IPS-20b (cell line): ENCODE results near the gene RHOB.
"Not testable (repeated sequence)": the region's sequence is repeated elsewhere in the genome, so short reads cannot be mapped to it uniquely, and the experiment has no call there.

Experiments used
- H3K27ac ChIP-seq: one replicate; pipeline ENCODE4 v1.5.1; 2013; ENCODE audit warnings: low read length
- H3K27me3 ChIP-seq: 2 replicates; pipeline ENCODE4 v1.6.1; 2013; ENCODE audit warnings: mild to moderate bottlenecking, low read length, inconsistent platforms; ENCODE audit not compliant: insufficient read depth
- H3K36me3 ChIP-seq: 2 replicates; pipeline ENCODE4 v1.6.1; 2013; ENCODE audit warnings: low read depth, mild to moderate bottlenecking, inconsistent platforms, low read length, moderate library complexity; ENCODE audit not compliant: insufficient read depth
- H3K4me1 ChIP-seq: 2 replicates; pipeline ENCODE4 v1.6.1; 2013; ENCODE audit warnings: mild to moderate bottlenecking, control low read depth, inconsistent platforms, low read length, moderate library complexity; ENCODE audit not compliant: insufficient read depth
- H3K4me3 ChIP-seq: 2 replicates; pipeline ENCODE4 v1.5.1; 2013; ENCODE audit warnings: mild to moderate bottlenecking, low read length, inconsistent platforms
- H3K9ac ChIP-seq: 2 replicates; pipeline ENCODE4 v1.6.1; 2013; ENCODE audit warnings: low read depth, mild to moderate bottlenecking, inconsistent platforms, low read length, moderate library complexity
- H3K9me3 ChIP-seq: 2 replicates; pipeline ENCODE4 v1.6.1; 2013; ENCODE audit warnings: mild to moderate bottlenecking, low read depth, low read length, inconsistent platforms; ENCODE audit not compliant: insufficient read depth

RHOB gene

DNA sequence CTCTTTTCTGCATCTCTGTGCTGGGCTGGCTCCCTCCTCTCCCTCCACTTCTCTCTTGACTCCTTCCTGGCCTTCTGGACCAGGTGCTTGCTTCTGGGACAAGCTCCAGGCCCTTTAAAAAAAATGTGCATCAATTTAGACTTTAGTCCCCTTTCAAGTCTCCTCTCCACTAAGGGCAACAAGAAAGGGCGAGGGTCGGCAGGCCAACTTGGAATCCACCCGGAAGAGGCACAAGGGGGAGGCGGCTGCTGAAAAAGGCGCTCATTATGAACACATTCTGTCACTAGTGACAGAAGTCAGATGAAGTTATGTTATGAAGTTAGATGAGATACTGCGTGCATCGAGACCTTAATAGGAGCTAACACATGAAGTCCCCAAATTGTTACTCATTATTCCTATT, 13.6 kb upstream of the RHOB start:
- Histone ChIP-seq H3K36me3 (no peaks in the 10 kb centered on the region), H3K27me3 (no peaks in the 10 kb centered on the region), H3K9ac (no peak overlapping the region), H3K9me3 (no peaks in the 10 kb centered on the region), H3K4me1 (no peaks in the 10 kb centered on the region), H3K27ac (no peak overlapping the region), H3K4me3 (no peak overlapping the region)

DNA sequence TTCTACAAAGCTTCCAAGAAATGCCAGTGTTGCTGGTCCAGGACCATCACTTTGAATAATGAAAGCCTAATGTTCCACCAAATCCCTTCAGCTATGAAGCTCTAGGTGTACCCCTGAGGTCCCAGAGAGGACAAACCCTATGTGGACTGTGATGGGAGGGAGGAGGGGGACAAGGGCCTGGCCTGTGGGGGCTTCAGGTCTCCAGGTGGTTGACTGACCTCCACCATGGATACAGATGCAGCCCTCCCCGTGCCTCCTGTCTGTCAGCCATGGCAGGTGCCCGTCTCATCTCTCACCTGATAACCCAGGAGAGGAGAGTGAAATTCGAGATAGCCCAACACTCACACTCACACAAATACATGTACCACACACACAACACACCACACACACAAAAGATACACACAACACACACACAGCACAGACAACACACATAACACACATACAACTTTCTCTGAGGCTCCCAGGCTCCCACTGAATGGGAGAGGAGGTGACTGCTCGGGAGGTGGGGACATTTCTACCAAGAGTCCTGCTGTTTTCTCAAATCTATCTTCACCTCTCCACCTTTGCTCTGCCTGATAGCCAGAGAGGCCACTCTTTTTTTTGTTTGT, 12.8 kb upstream of the RHOB start:
- Histone ChIP-seq H3K4me3 (no peak overlapping the region), H3K9ac (no peak overlapping the region), H3K4me1 (no peaks in the 10 kb centered on the region), H3K9me3 (no peaks in the 10 kb centered on the region), H3K27me3 (no peaks in the 10 kb centered on the region), H3K27ac (no peak overlapping the region), H3K36me3 (no peaks in the 10 kb centered on the region)

DNA sequence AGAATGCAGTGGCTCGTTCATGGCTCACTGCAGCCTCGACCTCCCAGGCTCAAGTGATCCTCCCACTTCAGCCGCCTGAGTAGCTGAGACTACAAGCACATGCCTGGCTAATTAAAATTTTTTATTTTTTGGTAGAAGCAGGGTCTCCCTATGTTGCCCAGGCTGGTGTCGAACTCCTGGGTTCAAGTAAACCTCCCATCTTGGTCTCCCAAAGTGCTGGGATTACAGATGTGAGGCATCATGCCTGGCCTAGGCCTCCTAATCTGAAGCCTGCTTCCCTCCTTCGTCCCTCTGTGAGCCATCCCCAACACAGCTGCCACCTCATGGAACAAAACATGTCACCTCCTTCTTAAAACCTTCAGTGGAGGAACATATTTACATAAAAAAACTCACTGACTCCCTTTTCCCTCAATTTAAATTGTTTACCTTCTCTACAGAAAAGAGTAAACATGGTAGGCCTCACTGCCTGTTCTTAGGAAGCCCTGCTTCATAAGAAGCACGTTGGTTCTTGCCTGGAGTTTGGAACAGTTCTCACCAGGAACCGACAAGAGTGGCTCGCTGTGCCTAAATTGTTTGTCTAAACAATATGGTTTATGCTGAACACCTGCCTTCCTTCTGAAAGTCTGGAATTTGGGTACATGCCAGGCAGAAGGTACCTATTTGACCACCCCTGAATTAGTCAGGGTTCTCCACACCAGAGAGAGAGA, 12.1 kb upstream of the RHOB start:
- Histone ChIP-seq H3K27ac (no peak overlapping the region), H3K36me3 (no peaks in the 10 kb centered on the region)

DNA sequence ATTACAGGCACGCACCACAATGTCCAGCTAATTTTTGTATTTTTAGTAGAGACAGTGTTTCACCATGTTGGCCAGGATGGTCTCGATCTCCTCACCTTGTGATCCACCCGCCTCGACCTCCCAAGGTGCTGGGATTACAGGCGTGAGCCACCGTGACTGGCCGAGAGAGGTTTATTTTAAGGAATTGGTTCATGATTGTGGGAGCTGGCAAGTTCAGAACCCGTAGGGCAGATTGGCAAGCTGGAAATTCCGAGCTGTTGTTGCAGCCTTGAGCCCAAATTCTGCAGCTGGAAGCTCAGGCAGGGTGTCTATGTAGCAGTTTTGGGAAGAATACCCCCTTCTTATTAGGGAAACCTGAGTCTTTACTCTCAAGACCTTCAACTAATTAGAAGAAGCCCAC, 11.4 kb upstream of the RHOB start:
- not testable (repeated sequence) for H3K4me1 ChIP-seq, H3K9me3 ChIP-seq, H3K27me3 ChIP-seq, H3K4me3 ChIP-seq, H3K9ac ChIP-seq, H3K36me3 ChIP-seq, H3K27ac ChIP-seq

More for the DNA sequence above, 12.1 kb upstream of the RHOB start:
- Histone ChIP-seq H3K9me3 (no peaks in the 10 kb centered on the region), H3K27me3 (no peaks in the 10 kb centered on the region), H3K4me3 (no peak overlapping the region), H3K9ac (no peak overlapping the region), H3K4me1 (no peaks in the 10 kb centered on the region)

DNA sequence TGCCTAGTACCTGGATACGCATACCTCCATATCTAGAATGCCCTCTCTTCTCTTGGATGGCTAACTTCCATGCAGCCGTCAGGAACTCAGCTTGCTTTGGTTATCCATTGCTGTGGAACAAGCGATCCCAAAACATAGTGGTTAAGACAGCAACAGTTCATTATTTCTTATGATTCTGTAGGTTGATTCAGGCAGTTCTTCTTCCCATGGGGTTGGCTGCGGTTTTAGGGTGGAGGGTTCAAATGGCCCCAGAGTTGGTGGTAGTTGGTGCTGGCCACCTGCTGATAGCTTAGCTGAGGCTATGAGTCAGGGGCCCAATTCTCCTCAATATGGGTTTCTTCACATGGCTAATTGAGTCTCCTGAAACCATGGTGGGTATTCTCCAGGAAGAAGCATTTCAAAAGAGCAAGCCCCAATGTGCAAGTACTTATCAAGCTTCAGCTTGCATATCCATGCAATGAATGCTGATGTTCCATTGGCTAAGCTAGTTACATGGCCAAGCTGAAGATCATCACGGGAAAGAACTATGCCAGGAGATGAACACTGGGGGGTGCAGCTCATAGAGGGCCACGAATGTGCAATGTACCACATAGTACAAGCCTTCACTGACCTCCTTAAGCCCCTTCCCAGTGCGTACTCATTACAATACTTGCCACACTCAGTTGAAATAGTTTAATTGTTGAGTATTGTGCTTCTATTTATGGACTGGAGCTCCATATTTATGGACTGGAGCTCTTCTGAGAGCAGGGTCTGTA, 10.0 kb upstream of the RHOB start:
- Histone ChIP-seq H3K36me3 (no peaks in the 10 kb centered on the region), H3K9ac (no peak overlapping the region), H3K4me1 (no peaks in the 10 kb centered on the region), H3K27me3 (no peaks in the 10 kb centered on the region), H3K4me3 (no peak overlapping the region), H3K9me3 (no peaks in the 10 kb centered on the region), H3K27ac (no peak overlapping the region)

DNA sequence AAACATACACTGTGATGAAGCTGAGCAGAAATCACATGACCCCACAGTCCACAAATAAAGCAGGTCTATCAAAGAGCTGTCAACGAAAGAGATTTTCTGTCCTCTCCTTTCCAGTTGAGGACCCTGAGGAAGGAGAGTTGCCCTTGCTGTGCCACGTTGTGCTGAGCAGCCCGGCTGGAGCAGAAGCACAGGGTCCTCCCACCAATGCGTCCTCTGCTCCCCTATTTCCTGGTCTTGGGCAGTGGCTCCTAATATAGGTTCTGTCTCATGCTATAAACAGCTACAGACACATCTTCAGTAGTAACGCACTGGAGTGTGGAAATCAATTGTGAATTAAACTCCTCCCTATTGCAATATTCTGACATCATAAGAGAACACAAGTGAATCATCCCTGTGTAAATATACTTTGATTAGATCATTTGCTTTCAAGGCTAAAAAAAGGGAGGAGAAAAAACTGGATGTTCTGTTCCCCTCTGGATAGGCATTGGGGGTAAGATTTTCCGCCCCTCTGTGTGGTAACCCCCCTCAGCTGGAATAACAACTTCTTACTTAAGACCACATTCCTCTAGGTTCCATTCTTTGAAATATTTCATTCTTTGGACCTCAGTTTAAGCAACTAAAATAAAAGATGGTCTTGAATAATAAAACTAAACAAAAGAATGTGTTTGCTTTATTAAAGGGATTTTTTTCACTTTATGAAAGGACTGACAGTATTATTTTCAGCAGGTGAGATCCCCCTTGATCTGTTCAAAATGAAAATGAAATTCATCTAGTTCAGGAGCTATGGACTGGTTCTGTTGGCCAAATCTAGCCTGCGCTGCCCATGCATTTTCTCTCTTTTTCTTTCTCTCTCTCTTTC, 8.3 kb upstream of the RHOB start:
- Histone ChIP-seq H3K27ac (no peak overlapping the region), H3K9ac (no peak overlapping the region), H3K9me3 (no peaks in the 10 kb centered on the region), H3K27me3 (no peaks in the 10 kb centered on the region), H3K36me3 (no peaks in the 10 kb centered on the region), H3K4me1 (no peaks in the 10 kb centered on the region), H3K4me3 (no peak overlapping the region)

DNA sequence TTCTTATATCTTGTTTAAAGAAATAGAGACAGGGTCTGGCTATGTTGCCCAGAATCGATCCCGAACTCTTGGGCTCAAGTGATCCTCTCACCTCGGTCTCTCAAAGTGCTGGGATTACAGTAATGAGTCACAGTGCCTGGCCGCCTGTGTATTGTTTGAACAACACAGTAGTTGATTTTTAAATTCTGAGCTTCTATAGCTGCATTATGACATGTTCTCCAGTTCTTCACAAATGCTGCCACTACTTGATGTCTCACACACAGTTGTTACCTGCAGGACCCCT, 7.7 kb upstream of the RHOB start:
- Histone ChIP-seq H3K9me3 (no peaks in the 10 kb centered on the region), H3K4me3 (no peak overlapping the region), H3K27ac (no peak overlapping the region), H3K36me3 (no peaks in the 10 kb centered on the region), H3K9ac (no peak overlapping the region), H3K27me3 (no peaks in the 10 kb centered on the region), H3K4me1 (peaks cover under 1% of the 10 kb centered on the region; the same call in 1 of the 2 replicates)

DNA sequence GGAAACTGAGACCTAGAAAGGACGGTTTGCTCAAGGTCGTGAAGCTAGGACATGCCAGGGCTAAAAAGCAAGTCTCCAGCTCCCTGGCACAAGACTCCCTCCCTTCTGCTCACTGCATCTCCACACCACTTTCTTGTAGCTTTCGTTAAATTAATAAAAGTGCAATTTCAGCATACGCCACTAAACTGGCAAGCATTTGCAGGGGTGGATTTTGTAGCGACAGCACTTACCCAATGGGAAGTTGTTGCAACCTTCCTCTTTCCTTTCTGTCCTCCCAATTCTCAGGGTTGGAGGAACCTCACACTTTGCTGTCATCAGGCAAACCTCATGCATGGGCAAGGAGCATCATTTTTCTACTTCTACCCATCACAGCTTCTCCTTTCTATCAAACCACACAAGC, 7.4 kb upstream of the RHOB start:
- no peaks in the 10 kb centered on the region for H3K36me3 ChIP-seq
- no peak overlapping the region for H3K4me3 ChIP-seq
- peaks cover 3% of the 10 kb centered on the region; the same call in 1 of the 2 replicates for H3K4me1 ChIP-seq
- no peaks in the 10 kb centered on the region; the same call in 1 of the 2 replicates for H3K27me3 ChIP-seq
- H3K9ac ChIP-seq, result no peak overlapping the region
- no peaks in the 10 kb centered on the region for H3K9me3 ChIP-seq
- no peak overlapping the region for H3K27ac ChIP-seq

DNA sequence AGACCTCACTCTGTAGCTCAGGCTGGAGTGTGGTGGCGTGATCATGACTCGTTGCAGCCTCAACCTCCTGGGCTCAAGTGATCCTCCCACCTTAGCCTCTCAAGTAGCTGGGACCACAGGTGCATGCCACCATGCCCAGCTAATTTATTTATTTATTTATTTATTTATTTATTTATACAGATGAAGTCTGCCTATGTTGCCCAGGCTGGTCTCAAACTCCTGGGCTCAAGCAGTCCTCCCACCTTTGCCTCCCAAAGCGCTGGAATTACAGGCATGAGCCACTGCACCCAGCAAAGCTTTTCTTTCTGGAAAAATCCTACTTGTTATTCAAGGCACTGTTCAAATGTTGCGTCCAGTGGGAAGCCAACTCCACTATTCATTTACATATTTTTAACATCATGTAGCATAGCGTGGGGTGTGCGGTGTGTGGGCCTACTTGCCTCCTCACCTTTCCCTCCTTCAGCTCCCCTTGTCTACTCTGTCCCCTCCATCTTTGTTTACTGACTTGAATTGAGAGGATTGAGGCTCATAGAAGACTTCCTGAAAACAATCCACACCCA, 6.8 kb upstream of the RHOB start:
- Histone ChIP-seq H3K4me1 (peaks cover 3% of the 10 kb centered on the region; the same call in 1 of the 2 replicates), H3K27me3 (peaks cover 6% of the 10 kb centered on the region; the same call in 1 of the 2 replicates), H3K36me3 (no peaks in the 10 kb centered on the region), H3K27ac (no peak overlapping the region), H3K9me3 (no peaks in the 10 kb centered on the region), H3K9ac (no peak overlapping the region), H3K4me3 (no peak overlapping the region)

DNA sequence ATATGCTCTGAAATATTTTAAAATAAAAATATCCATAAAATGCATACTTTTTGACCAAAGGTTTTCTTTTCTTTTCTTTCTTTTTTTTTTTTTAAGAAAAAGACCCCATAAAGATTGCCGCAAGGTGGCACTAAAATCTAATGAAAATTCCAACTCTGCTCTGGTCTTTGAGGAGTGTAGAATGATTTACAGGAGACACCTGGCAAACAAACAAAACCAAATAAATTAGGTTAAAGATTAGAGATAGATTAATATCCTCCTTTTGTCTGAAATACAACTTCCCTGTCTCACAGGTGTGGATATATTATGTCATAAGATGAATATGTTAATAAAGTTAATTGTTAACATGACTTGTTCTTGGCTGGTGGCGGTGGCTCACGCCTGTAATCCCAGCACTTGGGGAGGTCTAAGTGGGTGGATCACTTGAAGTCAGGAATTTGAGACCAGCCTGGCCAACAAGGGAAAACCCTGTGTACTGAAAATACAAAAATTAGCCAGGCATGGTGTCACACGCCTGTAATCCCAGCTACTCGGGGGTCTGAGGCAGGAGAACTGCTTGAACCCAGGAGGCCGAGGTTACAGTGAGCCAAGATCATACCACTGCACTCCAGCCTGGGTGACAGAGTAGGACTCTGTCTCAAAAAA, 3.5 kb upstream of the RHOB start:
- Histone ChIP-seq H3K9ac (no peak overlapping the region), H3K4me3 (no peak overlapping the region), H3K36me3 (no peaks in the 10 kb centered on the region), H3K4me1 (peaks cover 6% of the 10 kb centered on the region; the same call in 1 of the 2 replicates), H3K27ac (no peak overlapping the region), H3K27me3 (peaks cover 33% of the 10 kb centered on the region), H3K9me3 (no peaks in the 10 kb centered on the region)
